Activated CD4-positive, alpha-beta memory T cell treated with anti-CD3 and anti-CD28 coated beads, Interleukin-2, amount 10 ng/mL, durations not matched to agents 7 days and 5 days (primary cell): ENCODE measurements around the gene FBXW7. TPM values are rescaled to one million over a fixed set of nuclear protein-coding genes. Genes with fewer than 3 reads are reported as not detected.
A peak's percentile ranks its signal among the peaks of the same experiment; 100 is the strongest.

Source experiments
- CTCF ChIA-PET: fragments of 350-600 bp; sonication (Branson Sonifier 250); formaldehyde crosslinking; loops from one replicate; lab custom pipeline; 2021; ENCODE audit warnings: antibody characterized with exemption, inconsistent platforms; lab: Charles Lee
- POLR2A ChIA-PET: fragments of 350-600 bp; sonication (Branson Sonifier 250); formaldehyde crosslinking; loops from one replicate; lab custom pipeline; 2021; ENCODE audit warnings: antibody characterized with exemption; lab: Charles Lee
- DNase-seq: peaks from one replicate; pipeline ENCODE4 v3.0.0-alpha.2; 2020
- H3K27ac Mint-ChIP-seq: one replicate; pipeline ENCODE4 v1.8.0; 2021; ENCODE audit warnings: mild to moderate bottlenecking, mixed read lengths
- H3K27me3 Mint-ChIP-seq: one replicate; pipeline ENCODE4 v1.8.0; 2021; ENCODE audit warnings: mixed read lengths
- H3K36me3 Mint-ChIP-seq: one replicate; pipeline ENCODE4 v1.8.0; 2021; ENCODE audit warnings: low read depth, mixed read lengths
- H3K4me1 Mint-ChIP-seq: one replicate; pipeline ENCODE4 v1.8.0; 2021; ENCODE audit warnings: mixed read lengths
- H3K4me3 Mint-ChIP-seq: one replicate; pipeline ENCODE4 v1.8.0; 2021; ENCODE audit warnings: mild to moderate bottlenecking, mixed read lengths
- H3K9me3 Mint-ChIP-seq: one replicate; pipeline ENCODE4 v1.8.0; 2021; ENCODE audit warnings: mixed read lengths
- total RNA-seq, 2 experiments: library from RNA; stranded (reverse); gene quantifications; one replicate each; pipeline ENCODE4 v1.2.3, GENCODE V29; 2021

Gene FBXW7
- total RNA-seq, 2 experiments from 2014 or later: 59.8 to 66.8 TPM

- H3K27ac Mint-ChIP-seq: no peak overlapping the region
- H3K9me3 Mint-ChIP-seq: no peaks in the 10 kb centered on the region
- DNase-seq: no peak
- CTCF ChIA-PET: interaction anchor here (0.7 kb wide), 1 partner anchor 939 kb away, joined by 3 read pairs; no protein-coding TSS in a partner anchor
- no peak overlapping the region for H3K4me3 Mint-ChIP-seq
- POLR2A ChIA-PET: no interaction called here
- no peaks in the 10 kb centered on the region for H3K36me3 Mint-ChIP-seq
- H3K4me1 Mint-ChIP-seq: no peaks in the 10 kb centered on the region
- no peaks in the 10 kb centered on the region for H3K27me3 Mint-ChIP-seq
Observed at GRCh38 chr4:152301381-152301780, 234.5 kb downstream of the FBXW7 start.

DNA sequence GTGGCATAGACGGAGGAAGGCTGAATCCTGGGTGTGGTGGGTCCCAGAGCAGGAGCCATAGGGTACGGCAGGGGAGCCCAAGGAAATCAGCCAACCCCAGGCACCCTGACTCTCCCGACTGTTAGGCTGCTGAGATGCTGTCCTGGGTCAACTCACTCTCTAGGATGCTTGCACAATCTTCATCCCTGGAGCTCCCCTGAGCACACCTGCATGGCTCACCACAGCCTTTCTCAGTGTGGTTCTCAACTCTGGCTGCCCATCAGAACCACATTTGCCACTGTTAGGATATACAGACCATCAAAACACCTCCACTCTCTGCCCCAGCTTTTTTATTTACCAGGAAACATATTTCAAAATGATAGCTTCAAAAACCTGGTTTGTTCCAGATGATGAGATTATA is 236.3 kb downstream of the FBXW7 start:
- H3K27ac Mint-ChIP-seq: no peak overlapping the region
- H3K9me3 Mint-ChIP-seq: no peaks in the 10 kb centered on the region
- POLR2A ChIA-PET: no interaction called here
- H3K36me3 Mint-ChIP-seq: no peaks in the 10 kb centered on the region
- no peaks in the 10 kb centered on the region for H3K27me3 Mint-ChIP-seq
- H3K4me3 Mint-ChIP-seq: no peak overlapping the region
- H3K4me1 Mint-ChIP-seq: no peaks in the 10 kb centered on the region
- DNase-seq: no peak
- CTCF ChIA-PET: no interaction called here

GRCh38 chr4:152296386-152296785 is 239.5 kb downstream of the FBXW7 start:
- Mint-ChIP-seq H3K27ac (no peak overlapping the region), H3K4me3 (no peak overlapping the region), H3K36me3 (no peaks in the 10 kb centered on the region), H3K9me3 (no peaks in the 10 kb centered on the region), H3K4me1 (no peaks in the 10 kb centered on the region), H3K27me3 (no peaks in the 10 kb centered on the region)
- DNase-seq: no peak
- CTCF ChIA-PET: interaction anchor here (0.5 kb wide), 1 partner anchor 27 kb away, joined by 4 read pairs; no protein-coding TSS in a partner anchor
- POLR2A ChIA-PET: no interaction called here

DNA sequence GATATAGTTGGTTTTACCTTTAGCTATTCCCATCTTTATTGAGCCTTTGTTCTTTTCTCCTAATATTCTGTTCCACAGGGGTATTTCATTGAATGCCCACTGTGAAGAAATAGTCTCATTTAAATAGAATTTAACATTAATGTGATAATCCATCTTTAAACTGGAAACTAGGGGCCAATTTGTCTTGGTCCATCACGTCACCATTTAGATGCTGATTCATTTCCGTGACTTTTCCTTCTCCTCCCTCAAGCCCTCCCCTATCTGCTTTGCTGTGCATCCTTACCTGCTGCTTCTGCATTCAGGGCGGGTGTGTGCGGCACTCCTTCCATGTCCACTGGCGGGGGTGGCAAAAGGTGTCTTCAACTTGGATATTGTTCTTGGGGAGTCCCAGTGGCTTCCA is 241.1 kb downstream of the FBXW7 start:
- POLR2A ChIA-PET: no interaction called here
- H3K4me3 Mint-ChIP-seq: no peak overlapping the region
- H3K27me3 Mint-ChIP-seq: no peaks in the 10 kb centered on the region
- DNase-seq: no peak
- no peaks in the 10 kb centered on the region for H3K36me3 Mint-ChIP-seq
- no peak overlapping the region for H3K27ac Mint-ChIP-seq
- H3K9me3 Mint-ChIP-seq: no peaks in the 10 kb centered on the region
- no peaks in the 10 kb centered on the region for H3K4me1 Mint-ChIP-seq
- CTCF ChIA-PET: no interaction called here

DNA sequence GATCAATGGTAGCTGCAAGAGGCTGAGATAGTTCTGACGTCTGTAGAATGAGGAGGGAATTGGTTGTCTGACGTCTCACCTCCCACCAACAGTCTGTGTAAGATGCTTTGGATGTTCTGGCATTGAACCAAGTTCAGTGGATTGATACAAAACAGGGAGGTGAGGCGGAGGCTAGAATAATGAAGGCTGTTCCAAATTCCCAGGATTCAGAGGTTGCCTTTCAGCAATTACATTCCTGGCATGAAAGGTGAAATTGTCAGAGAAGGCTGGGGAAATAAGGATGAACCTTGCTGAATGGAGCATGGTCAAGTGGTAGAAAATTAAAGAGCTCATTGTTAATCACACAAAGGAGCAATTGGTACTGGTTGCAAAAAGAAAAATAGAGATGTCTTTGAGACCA is 241.6 kb downstream of the FBXW7 start:
- no peaks in the 10 kb centered on the region for H3K27me3 Mint-ChIP-seq
- H3K36me3 Mint-ChIP-seq: no peaks in the 10 kb centered on the region
- ChIA-PET CTCF (no interaction called here), POLR2A (no interaction called here)
- H3K4me3 Mint-ChIP-seq: no peak overlapping the region
- no peak for DNase-seq
- H3K9me3 Mint-ChIP-seq: no peaks in the 10 kb centered on the region
- H3K4me1 Mint-ChIP-seq: no peaks in the 10 kb centered on the region
- H3K27ac Mint-ChIP-seq: no peak overlapping the region

DNA sequence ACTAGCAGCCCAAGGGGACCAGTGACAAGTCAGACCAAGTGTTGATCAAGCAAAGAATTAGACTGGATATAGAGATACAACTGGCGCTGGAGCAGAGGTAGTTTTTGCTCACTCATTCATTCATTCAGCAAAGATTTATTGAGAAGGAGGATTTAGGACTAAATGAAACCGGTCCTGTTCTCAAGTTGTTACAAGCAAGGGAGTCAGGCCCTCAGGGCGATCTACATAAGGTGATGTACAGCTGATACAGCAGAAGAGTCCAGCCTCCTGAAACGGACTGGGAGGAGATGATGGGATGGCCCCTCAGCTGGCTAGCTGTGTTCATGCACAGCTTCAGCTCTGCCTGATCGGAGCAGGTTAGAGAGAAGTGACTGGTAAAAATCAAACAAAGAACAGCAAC is 242.4 kb downstream of the FBXW7 start:
- no peaks in the 10 kb centered on the region for H3K4me1 Mint-ChIP-seq
- H3K36me3 Mint-ChIP-seq: no peaks in the 10 kb centered on the region
- no peak overlapping the region for H3K4me3 Mint-ChIP-seq
- CTCF ChIA-PET: no interaction called here
- no peaks in the 10 kb centered on the region for H3K27me3 Mint-ChIP-seq
- H3K27ac Mint-ChIP-seq: no peak overlapping the region
- no peaks in the 10 kb centered on the region for H3K9me3 Mint-ChIP-seq
- POLR2A ChIA-PET: no interaction called here
- DNase-seq: no peak

DNA sequence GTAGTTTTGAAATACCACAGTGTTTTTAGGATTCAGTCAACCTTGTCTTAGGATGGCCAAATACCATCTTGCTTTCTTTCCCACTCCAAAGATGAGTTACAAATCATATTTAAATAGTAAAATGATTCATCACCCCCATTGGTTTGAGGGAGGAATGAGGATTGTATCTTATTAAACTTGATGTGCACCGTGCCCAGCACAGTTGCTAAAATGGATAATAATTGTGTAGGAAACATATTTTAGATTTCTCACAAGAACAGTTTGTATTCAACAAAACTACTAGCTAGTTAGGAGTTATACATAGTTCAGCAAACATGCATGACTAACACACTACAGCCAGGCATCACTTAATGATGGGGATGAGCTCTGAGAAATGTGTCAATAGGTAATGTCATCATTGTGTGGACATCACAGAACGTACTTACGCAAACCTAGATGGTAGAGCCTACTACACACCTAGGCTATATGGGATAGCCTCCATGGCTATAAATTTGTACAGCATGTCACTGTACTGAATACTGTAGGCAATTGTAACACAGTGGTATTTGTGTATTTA is 245.4 kb downstream of the FBXW7 start:
- H3K4me3 Mint-ChIP-seq: no peak overlapping the region
- peaks cover under 1% of the 10 kb centered on the region for H3K9me3 Mint-ChIP-seq
- no peaks in the 10 kb centered on the region for H3K36me3 Mint-ChIP-seq
- CTCF ChIA-PET: no interaction called here
- H3K27ac Mint-ChIP-seq: no peak overlapping the region
- no peak for DNase-seq
- POLR2A ChIA-PET: no interaction called here
- no peaks in the 10 kb centered on the region for H3K4me1 Mint-ChIP-seq
- peaks cover 2% of the 10 kb centered on the region for H3K27me3 Mint-ChIP-seq

- Mint-ChIP-seq H3K27ac (no peak overlapping the region), H3K27me3 (peaks cover 2% of the 10 kb centered on the region), H3K4me1 (no peaks in the 10 kb centered on the region), H3K9me3 (peaks cover 4% of the 10 kb centered on the region), H3K4me3 (no peak overlapping the region), H3K36me3 (no peaks in the 10 kb centered on the region)
- POLR2A ChIA-PET: no interaction called here
- CTCF ChIA-PET: no interaction called here
- DNase-seq: no peak
Observed at GRCh38 chr4:152289941-152290340, 246.0 kb downstream of the FBXW7 start.

DNA sequence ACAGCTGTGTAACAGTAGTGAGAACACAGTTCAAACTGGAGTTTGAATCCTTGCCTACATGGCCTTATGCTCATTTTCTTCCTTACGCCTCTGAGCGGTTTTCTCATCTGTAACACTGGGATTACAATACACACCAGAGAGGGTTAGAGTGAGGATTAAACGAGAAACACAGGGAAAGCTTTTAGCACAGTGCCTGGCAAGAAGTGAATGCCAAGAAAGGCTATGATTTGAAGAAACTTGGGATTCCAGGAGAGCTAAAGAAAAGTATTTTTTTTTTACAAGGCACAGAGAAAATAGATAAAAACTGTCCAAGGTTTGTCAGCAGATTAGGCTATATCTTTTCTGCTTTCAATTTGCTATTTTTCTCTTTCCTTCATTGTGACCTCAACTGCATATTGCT is 246.4 kb downstream of the FBXW7 start:
- CTCF ChIA-PET: no interaction called here
- DNase-seq: no peak
- peaks cover 2% of the 10 kb centered on the region for H3K27me3 Mint-ChIP-seq
- POLR2A ChIA-PET: interaction anchor here (0.7 kb wide), 1 partner anchor 40 kb away, joined by 3 read pairs; no protein-coding TSS in a partner anchor
- no peak overlapping the region for H3K27ac Mint-ChIP-seq
- H3K4me3 Mint-ChIP-seq: no peak overlapping the region
- no peaks in the 10 kb centered on the region for H3K4me1 Mint-ChIP-seq
- no peaks in the 10 kb centered on the region for H3K36me3 Mint-ChIP-seq
- H3K9me3 Mint-ChIP-seq: peaks cover 4% of the 10 kb centered on the region

DNA sequence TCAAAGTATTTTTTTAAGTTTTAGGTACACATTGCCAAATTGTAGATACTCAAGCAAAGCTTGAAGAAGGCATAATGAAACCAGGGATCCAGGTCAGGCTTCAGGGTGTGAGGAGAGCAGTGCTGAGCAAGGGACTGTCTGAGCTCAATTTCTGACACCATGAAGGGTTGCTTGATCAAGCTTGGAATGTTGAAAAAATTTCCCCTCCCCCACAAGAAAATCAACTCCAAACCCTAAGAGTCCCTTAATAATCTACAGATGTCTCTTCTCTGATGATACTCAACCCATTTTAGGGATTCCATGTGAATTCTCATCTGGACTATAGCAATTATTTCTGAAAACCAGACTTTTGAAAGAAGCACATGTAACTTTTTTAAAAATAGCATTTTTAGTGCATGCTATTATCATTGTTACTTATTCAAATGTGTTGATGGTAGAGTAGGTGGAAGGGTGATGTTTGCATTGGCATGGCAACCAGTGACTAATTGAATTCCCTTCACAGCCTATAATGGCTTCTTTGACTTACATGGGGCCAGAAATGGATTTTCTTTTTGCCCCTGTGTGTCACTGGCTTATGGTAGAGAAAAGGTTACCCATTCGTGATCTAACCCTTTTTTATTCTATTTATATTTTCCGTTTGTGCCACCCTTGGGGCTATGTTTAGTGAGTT is 252.0 kb downstream of the FBXW7 start:
- peaks cover 19% of the 10 kb centered on the region for H3K4me1 Mint-ChIP-seq
- POLR2A ChIA-PET: no interaction called here
- no peak overlapping the region for H3K27ac Mint-ChIP-seq
- no peaks in the 10 kb centered on the region for H3K36me3 Mint-ChIP-seq
- peaks cover 4% of the 10 kb centered on the region for H3K9me3 Mint-ChIP-seq
- CTCF ChIA-PET: no interaction called here
- H3K27me3 Mint-ChIP-seq: peaks cover 2% of the 10 kb centered on the region
- H3K4me3 Mint-ChIP-seq: no peak overlapping the region
- DNase-seq: no peak

- CTCF ChIA-PET: no interaction called here
- peak overlapping the region; percentile 48 for H3K27ac Mint-ChIP-seq
- POLR2A ChIA-PET: interaction anchor here (1.1 kb wide), 1 partner anchor 19 kb away, joined by 3 read pairs; no protein-coding TSS in a partner anchor
Observed at GRCh38 chr4:152281822-152282221, 254.1 kb downstream of the FBXW7 start.

DNA sequence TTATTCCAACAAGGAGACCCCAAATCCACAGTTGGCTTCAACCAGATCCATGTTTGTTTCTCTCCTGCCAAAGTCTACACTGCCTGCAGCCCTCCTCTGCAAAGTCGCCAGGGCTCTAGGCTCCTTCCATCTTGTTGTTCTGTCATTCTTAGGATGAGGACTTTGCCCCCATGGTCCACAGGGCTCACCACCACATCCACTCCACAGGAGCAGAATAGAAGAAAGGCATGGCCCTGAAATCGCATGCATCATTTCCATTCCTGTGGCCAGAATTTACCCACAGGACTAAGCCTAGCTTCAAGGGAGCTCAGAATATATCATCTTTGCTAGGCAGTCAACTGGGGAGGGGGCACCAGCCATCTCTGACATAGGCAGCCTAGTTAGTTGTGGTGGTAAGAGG is 254.7 kb downstream of the FBXW7 start:
- no peak for DNase-seq
- peak overlapping the region; percentile 48 for H3K27ac Mint-ChIP-seq
- H3K9me3 Mint-ChIP-seq: peaks cover 4% of the 10 kb centered on the region
- CTCF ChIA-PET: no interaction called here
- no peaks in the 10 kb centered on the region for H3K36me3 Mint-ChIP-seq
- POLR2A ChIA-PET: interaction anchor here (1.1 kb wide), 1 partner anchor 19 kb away, joined by 3 read pairs; no protein-coding TSS in a partner anchor
- no peaks in the 10 kb centered on the region for H3K27me3 Mint-ChIP-seq
- H3K4me1 Mint-ChIP-seq: peaks cover 19% of the 10 kb centered on the region
- no peak overlapping the region for H3K4me3 Mint-ChIP-seq

More at GRCh38 chr4:152281822-152282221, 254.1 kb downstream of the FBXW7 start:
- Mint-ChIP-seq H3K4me3 (no peak overlapping the region), H3K4me1 (peaks cover 19% of the 10 kb centered on the region), H3K27me3 (peaks cover 2% of the 10 kb centered on the region), H3K36me3 (no peaks in the 10 kb centered on the region), H3K9me3 (peaks cover 4% of the 10 kb centered on the region)
- DNase-seq: no peak

DNA sequence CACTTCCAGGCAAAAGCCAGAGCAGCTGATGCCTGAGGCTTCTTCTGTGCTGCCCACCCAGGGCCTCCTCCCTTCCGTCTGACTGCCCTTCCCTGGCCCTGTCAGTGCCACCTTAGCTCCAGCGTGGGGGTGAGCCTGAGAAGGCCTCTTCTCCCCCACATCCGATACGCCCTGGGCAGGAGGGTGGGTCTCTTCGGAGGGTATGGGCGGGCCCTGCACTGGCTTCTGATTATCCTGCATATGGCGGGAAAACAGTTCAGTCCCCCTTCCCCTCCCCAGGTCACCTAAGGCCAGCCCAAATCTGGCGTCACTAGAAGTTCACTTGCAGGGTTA is 256.7 kb downstream of the FBXW7 start:
- Mint-ChIP-seq H3K9me3 (no peaks in the 10 kb centered on the region), H3K27ac (no peak overlapping the region), H3K4me1 (peaks cover 19% of the 10 kb centered on the region), H3K4me3 (no peak overlapping the region), H3K36me3 (no peaks in the 10 kb centered on the region), H3K27me3 (no peaks in the 10 kb centered on the region)
- DNase-seq: no peak
- ChIA-PET CTCF (no interaction called here), POLR2A (no interaction called here)
